Hepatocyte (in vitro differentiated cells): ENCODE measurements around the gene ARL15. TPM values are rescaled to one million over a fixed set of nuclear protein-coding genes. Genes with fewer than 3 reads are reported as not detected.

Source experiments
- DNase-seq: peaks from one replicate; pipeline ENCODE4 v3.0.0-alpha.2; 2016; ENCODE audit warnings: low spot score
- H2AFZ ChIP-seq: fragments of 200-600 bp; sonication (generic); 2 replicates; pipeline ENCODE4 v1.6.0; 2016; ENCODE audit warnings: antibody characterized with exemption, mild to moderate bottlenecking
- H3K27ac ChIP-seq: fragments of 200-600 bp; sonication (generic); 2 replicates; pipeline ENCODE4 v1.5.1; 2016; ENCODE audit warnings: mild to moderate bottlenecking
- H3K27me3 ChIP-seq: fragments of 200-600 bp; sonication (generic); 2 replicates; pipeline ENCODE4 v1.6.1; 2016
- H3K36me3 ChIP-seq: fragments of 200-600 bp; sonication (generic); replicated peaks from 2 replicates; pipeline ENCODE4 v1.5.1; 2016; ENCODE audit warnings: low read depth; ENCODE audit not compliant: insufficient read depth
- H3K4me1 ChIP-seq: fragments of 200-600 bp; sonication (generic); 2 replicates; pipeline ENCODE4 v1.5.1; 2016; ENCODE audit warnings: mild to moderate bottlenecking, moderate library complexity; ENCODE audit not compliant: insufficient read depth
- H3K4me2 ChIP-seq: fragments of 200-600 bp; sonication (generic); 2 replicates; pipeline ENCODE4 v1.6.0; 2016
- H3K4me3 ChIP-seq: fragments of 200-600 bp; sonication (generic); 2 replicates; pipeline ENCODE4 v1.5.1; 2016; ENCODE audit warnings: mild to moderate bottlenecking
- H3K79me2 ChIP-seq: fragments of 200-600 bp; sonication (generic); 2 replicates; pipeline ENCODE4 v1.6.0; 2017; ENCODE audit warnings: mild to moderate bottlenecking
- H3K9me2 ChIP-seq: fragments of 200-600 bp; sonication (generic); replicated peaks from 2 replicates; pipeline ENCODE4 v1.6.0; 2017; ENCODE audit warnings: mild to moderate bottlenecking; ENCODE audit not compliant: insufficient read depth
- H3K9me3 ChIP-seq: fragments of 200-600 bp; sonication (generic); 2 replicates; pipeline ENCODE4 v1.5.1; 2016; ENCODE audit warnings: low read depth, mild to moderate bottlenecking
- H4K20me1 ChIP-seq: fragments of 200-600 bp; sonication (generic); 2 replicates; pipeline ENCODE4 v1.6.0; 2016; ENCODE audit warnings: mild to moderate bottlenecking; ENCODE audit not compliant: insufficient read depth, poor library complexity, severe bottlenecking
- CTCF ChIP-seq: fragments of 200-600 bp; sonication (generic); IDR thresholded peaks from 2 replicates; pipeline ENCODE4 v1.5.1; 2016; ENCODE audit warnings: antibody characterized with exemption, mild to moderate bottlenecking; ENCODE audit not compliant: poor library complexity
- EZH2 ChIP-seq: fragments of 200-600 bp; sonication (generic); IDR thresholded peaks from 2 replicates; pipeline ENCODE4 v1.6.1; 2016; ENCODE audit warnings: antibody characterized with exemption, mild to moderate bottlenecking, borderline replicate concordance
- EZH2phosphoT487 ChIP-seq: fragments of 200-600 bp; sonication (generic); IDR thresholded peaks from one replicate; pipeline ENCODE4 v1.6.1; 2018; ENCODE audit warnings: antibody characterized with exemption, mild to moderate bottlenecking, low read depth, moderate library complexity; ENCODE audit not compliant: unreplicated experiment, severe bottlenecking
- WGBS: methylation state at CpG from one replicate; pipeline ENCODE4 v1.1.6; 2016; ENCODE audit warnings: low lambda C conversion rate; ENCODE audit errors: missing lambda C conversion rate; 5-methylcytosine and 5-hydroxymethylcytosine counted together
- polyA plus RNA-seq: library from polyadenylated mRNA; unstranded; fragments of >200 nt; fragmentation: Nextera tagmentation; extraction: Ambion mirVana; gene quantifications from 2 replicates; pipeline ENCODE4 v1.2.1, GENCODE V29; 2016
- total RNA-seq: library from RNA; depleted of rRNA; stranded (reverse); fragments of >200 nt; gene quantifications from 2 replicates; pipeline ENCODE4 v1.2.3, GENCODE V29; 2014

Gene ARL15
- total and polyA plus RNA-seq, 2 experiments from 2014 or later: 13.3 to 66.3 TPM

GRCh38 chr5:53970475-53970874, 339.9 kb downstream of the ARL15 start:
- no peak for DNase-seq
- TF ChIP-seq EZH2phosphoT487: no peak
- no peak for TF ChIP-seq CTCF
- Histone ChIP-seq H3K27ac (no peak overlapping the region), H2AFZ (no peak overlapping the region), H3K36me3 (no peaks in the 10 kb centered on the region), H3K79me2 (no peaks in the 10 kb centered on the region), H3K4me1 (no peaks in the 10 kb centered on the region), H4K20me1 (no peaks in the 10 kb centered on the region), H3K4me2 (no peak overlapping the region), H3K9me2 (no peaks in the 10 kb centered on the region), H3K9me3 (no peaks in the 10 kb centered on the region), H3K4me3 (no peak overlapping the region), H3K27me3 (no peaks in the 10 kb centered on the region)
- WGBS: 93% methylated on average over 3 of the region's 3 CpGs

GRCh38 chr5:53969176-53969730, 341.1 kb downstream of the ARL15 start:
- no peaks in the 10 kb centered on the region for H3K9me2 ChIP-seq
- H3K4me3 ChIP-seq: no peak overlapping the region
- H3K27me3 ChIP-seq: no peaks in the 10 kb centered on the region
- H2AFZ ChIP-seq: no peak overlapping the region
- H3K79me2 ChIP-seq: no peaks in the 10 kb centered on the region
- no peak for TF ChIP-seq EZH2
- TF ChIP-seq CTCF: no peak
- no peak for TF ChIP-seq EZH2phosphoT487
- WGBS: 76% methylated on average over 2 of the region's 2 CpGs
- no peak overlapping the region for H3K27ac ChIP-seq
- H3K4me1 ChIP-seq: no peaks in the 10 kb centered on the region
- DNase-seq: no peak
- H4K20me1 ChIP-seq: no peaks in the 10 kb centered on the region
- no peaks in the 10 kb centered on the region for H3K9me3 ChIP-seq
- no peak overlapping the region for H3K4me2 ChIP-seq
- H3K36me3 ChIP-seq: no peaks in the 10 kb centered on the region

GRCh38 chr5:53965459-53965858, 344.9 kb downstream of the ARL15 start:
- Histone ChIP-seq H3K27me3 (no peaks in the 10 kb centered on the region), H3K79me2 (no peaks in the 10 kb centered on the region), H3K9me3 (no peaks in the 10 kb centered on the region), H3K4me1 (no peaks in the 10 kb centered on the region), H3K4me2 (no peak overlapping the region), H3K9me2 (no peaks in the 10 kb centered on the region), H4K20me1 (no peaks in the 10 kb centered on the region), H3K36me3 (no peaks in the 10 kb centered on the region), H2AFZ (no peak overlapping the region), H3K27ac (no peak overlapping the region), H3K4me3 (no peak overlapping the region)
- no peak for DNase-seq
- no peak for TF ChIP-seq EZH2phosphoT487
- TF ChIP-seq CTCF: no peak
- TF ChIP-seq EZH2: no peak

- Histone ChIP-seq H3K79me2 (no peaks in the 10 kb centered on the region), H3K9me2 (no peaks in the 10 kb centered on the region)
- 73% methylated on average over 1 of the region's 1 CpG for WGBS
Measured at GRCh38 chr5:53963958-53964357, 346.4 kb downstream of the ARL15 start.

More at GRCh38 chr5:53963958-53964357, 346.4 kb downstream of the ARL15 start:
- no peak overlapping the region for H3K27ac ChIP-seq
- no peaks in the 10 kb centered on the region for H3K27me3 ChIP-seq
- no peak for DNase-seq
- no peaks in the 10 kb centered on the region for H3K4me1 ChIP-seq
- H3K9me3 ChIP-seq: no peaks in the 10 kb centered on the region
- TF ChIP-seq CTCF: no peak
- no peak for TF ChIP-seq EZH2
- no peak for TF ChIP-seq EZH2phosphoT487
- no peak overlapping the region for H2AFZ ChIP-seq
- H3K4me3 ChIP-seq: no peak overlapping the region
- no peak overlapping the region for H3K4me2 ChIP-seq
- no peaks in the 10 kb centered on the region for H4K20me1 ChIP-seq
- H3K36me3 ChIP-seq: no peaks in the 10 kb centered on the region
